AG04449 (cell line): ENCODE data around the gene TRIM63.

Source experiments
- CTCF ChIA-PET: fragments of 350-600 bp; formaldehyde crosslinking; extraction: SDS; loops from one replicate; lab custom pipeline; 2021; ENCODE audit warnings: antibody characterized with exemption; lab: Yijun Ruan, JAX
- POLR2A ChIA-PET: fragments of 400-600, 350-600 bp; formaldehyde crosslinking; extraction: SDS; loops from one replicate; lab custom pipeline; 2020; ENCODE audit warnings: antibody characterized with exemption, inconsistent platforms; lab: Yijun Ruan, JAX
- DNase-seq: peaks from one replicate; pipeline ENCODE4 v3.0.0-alpha.2; 2010; ENCODE audit warnings: low read depth, low spot score
- H3K4me3 ChIP-seq: 2 replicates; pipeline ENCODE4 v1.5.1; 2011; ENCODE audit warnings: low read depth, mild to moderate bottlenecking, control low read depth, low read length
- TF ChIP-seq, protein P1 (sequence below): IDR thresholded peaks from one replicate; pipeline ENCODE4 v1.5.1; 2011; ENCODE audit warnings: mild to moderate bottlenecking, moderate library complexity, low read length, control low read depth, inconsistent platforms; ENCODE audit not compliant: insufficient read depth; ENCODE audit errors: missing control alignments

The TRIM63 gene

GRCh38 chr1:26046246-26047095 lies 21.0 kb downstream of the TRIM63 start:
- DNase-seq, result no peak
- CTCF ChIA-PET, result interaction anchor here (0.7 to 1.8 kb wide), 3 partner anchors 10 to 154 kb away, joined by 3 to 8 read pairs (median 3); no protein-coding TSS in a partner anchor
- TF ChIP-seq, protein P1, sequence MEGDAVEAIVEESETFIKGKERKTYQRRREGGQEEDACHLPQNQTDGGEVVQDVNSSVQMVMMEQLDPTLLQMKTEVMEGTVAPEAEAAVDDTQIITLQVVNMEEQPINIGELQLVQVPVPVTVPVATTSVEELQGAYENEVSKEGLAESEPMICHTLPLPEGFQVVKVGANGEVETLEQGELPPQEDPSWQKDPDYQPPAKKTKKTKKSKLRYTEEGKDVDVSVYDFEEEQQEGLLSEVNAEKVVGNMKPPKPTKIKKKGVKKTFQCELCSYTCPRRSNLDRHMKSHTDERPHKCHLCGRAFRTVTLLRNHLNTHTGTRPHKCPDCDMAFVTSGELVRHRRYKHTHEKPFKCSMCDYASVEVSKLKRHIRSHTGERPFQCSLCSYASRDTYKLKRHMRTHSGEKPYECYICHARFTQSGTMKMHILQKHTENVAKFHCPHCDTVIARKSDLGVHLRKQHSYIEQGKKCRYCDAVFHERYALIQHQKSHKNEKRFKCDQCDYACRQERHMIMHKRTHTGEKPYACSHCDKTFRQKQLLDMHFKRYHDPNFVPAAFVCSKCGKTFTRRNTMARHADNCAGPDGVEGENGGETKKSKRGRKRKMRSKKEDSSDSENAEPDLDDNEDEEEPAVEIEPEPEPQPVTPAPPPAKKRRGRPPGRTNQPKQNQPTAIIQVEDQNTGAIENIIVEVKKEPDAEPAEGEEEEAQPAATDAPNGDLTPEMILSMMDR, result no peak
- no peak overlapping the region for H3K4me3 ChIP-seq
- POLR2A ChIA-PET, result no interaction called here

DNA sequence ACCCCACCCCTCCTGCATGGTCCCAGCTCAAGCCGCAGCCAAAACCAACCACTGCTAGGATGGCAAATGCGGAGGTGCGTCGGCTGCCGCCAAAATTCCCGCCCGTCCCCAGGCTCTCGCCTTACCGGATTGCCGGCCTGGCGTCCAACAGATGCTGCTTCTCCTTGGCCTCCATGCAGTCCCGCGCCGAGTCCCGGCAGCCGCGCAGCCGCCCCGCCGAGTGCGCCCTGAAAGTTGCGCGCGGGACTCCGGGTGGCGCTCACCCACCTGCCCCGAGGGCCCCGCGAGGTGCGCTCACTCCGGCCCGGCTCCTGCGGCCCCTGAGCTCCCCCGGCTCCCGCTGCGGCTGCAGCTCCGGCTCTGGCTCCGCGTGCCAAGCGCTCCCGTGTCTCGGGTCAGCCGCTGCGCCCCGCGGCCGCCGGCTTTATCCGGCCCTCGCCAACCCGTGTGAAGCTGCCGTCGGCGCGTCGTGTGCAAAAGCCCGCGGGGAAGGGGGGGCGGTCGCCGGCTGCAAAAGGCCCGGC lies 21.6 kb downstream of the TRIM63 start, which contains the start of gene SLC30A2:
TSS of gene SLC30A2 (minus strand) at position 397 of the 524 bp plus-strand sequence. CDS start at position 175, 222 bp downstream.
- TF ChIP-seq, protein P1, result no peak
- H3K4me3 ChIP-seq, result no peak within 1 kb of the TSS
- ChIA-PET CTCF (interaction anchor here (0.9 to 1.8 kb wide), 2 partner anchors 10 to 99 kb away, joined by 3 to 8 read pairs; no protein-coding TSS in a partner anchor), POLR2A (no interaction called here)
- no peak for DNase-seq

DNA sequence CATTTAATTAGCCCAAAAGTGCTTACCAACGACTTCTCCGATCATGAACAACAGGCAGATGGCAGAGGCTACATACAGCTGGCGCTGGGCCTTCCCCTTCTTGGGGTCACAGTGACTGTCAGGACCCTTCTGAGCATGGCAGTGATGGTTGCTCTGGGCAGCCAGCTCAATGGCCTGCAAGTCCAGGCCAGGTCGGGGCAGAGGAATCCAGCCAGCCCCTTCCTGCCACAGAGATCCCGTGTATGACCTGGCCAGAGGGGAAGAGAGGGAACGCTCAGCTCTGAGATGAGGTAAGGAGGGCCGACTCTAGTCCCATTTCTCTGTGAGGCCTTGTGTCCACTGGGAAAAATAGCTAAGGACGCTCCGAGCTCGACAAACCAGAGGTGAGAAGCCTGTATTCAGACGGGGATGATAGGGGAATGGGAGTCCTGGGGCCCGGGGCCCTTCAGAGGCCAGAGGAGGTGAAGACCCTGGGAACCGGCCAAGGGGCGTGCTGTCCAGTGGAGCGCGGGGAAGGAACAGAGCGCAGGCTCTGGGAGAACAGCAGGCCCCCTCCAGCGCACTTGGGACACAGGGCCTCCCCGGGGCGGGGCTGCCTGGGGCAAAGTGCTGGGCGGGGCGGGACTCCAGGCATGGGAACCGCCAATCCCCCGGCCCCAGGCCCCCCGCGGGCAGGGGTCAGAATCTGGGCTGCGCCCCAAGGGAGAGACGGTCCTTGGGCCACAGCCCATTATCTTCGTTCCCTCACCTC lies 22.3 kb downstream of the TRIM63 start:
- TF ChIP-seq, protein P1, result no peak
- no peak overlapping the region for H3K4me3 ChIP-seq
- no peak for DNase-seq
- CTCF ChIA-PET, result interaction anchor here (0.6 to 1.8 kb wide), 3 partner anchors 9 to 100 kb away, joined by 3 to 8 read pairs (median 8); no protein-coding TSS in a partner anchor
- POLR2A ChIA-PET, result no interaction called here

DNA sequence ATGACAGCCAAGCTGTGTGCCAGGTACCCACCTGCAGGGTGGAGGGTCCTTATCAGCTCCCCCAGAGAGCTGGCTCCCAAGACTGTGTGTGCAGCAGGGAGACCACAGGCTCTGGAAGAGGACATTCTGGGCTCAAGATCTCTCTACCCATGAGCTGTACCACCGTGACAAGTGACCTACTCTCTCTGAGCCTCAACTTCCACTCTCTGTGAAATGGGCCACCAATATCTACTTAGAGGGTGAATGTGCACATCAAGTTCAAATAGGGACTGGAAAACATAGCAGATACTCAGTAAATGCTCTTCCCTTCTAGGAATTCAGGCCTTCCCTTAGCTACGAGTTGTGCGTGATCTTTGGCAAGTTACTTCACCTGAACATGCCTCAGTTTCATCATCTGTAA lies 23.0 kb downstream of the TRIM63 start:
- TF ChIP-seq, protein P1, result no peak
- ChIA-PET CTCF (interaction anchor here (0.6 to 1.8 kb wide), 5 partner anchors 8 to 319 kb away, joined by 3 to 8 read pairs (median 3); no protein-coding TSS in a partner anchor), POLR2A (interaction anchor here (0.6 kb wide), 1 partner anchor 48 kb away, joined by 3 read pairs; no protein-coding TSS in a partner anchor)
- DNase-seq, result no peak
- H3K4me3 ChIP-seq, result no peak overlapping the region

DNA sequence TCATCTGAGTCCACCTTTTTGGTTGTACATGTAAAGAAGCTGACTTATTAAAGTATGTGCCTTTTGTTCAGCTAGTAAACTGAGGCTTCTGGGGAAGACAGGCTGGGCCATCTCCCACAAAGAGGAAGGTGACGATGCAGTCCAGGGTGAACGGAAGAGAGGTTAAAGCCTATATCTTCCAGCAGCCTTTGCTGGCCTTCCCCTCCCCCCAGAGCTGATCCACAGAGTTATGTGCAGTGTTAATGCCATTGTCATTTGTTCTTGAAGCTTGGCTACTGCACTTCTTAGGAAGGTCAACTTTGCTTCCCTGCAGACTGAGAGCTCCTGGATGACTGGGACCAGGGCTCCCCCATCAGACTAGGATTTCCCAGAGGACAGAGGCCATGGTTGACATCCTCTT lies 23.7 kb downstream of the TRIM63 start:
- H3K4me3 ChIP-seq, result no peak overlapping the region
- DNase-seq, result no peak
- ChIA-PET CTCF (interaction anchor here (0.7 to 1.5 kb wide), 4 partner anchors 7 to 320 kb away, joined by 3 to 8 read pairs (median 4); no protein-coding TSS in a partner anchor), POLR2A (no interaction called here)
- TF ChIP-seq, protein P1, result no peak
